K562 (cell line): ENCODE measurements around the gene RASGRP2. TPM values are rescaled to one million over a fixed set of nuclear protein-coding genes. Genes with fewer than 3 reads are reported as not detected.

ENCODE experiments used
- ATAC-seq: fragments of 200-7000 bp; cut with Tn5 transposase; 3 replicates; pipeline ENCODE4 v1.9.1; 2020; ENCODE audit warnings: moderate library complexity
- BruUV-seq: library from RNA; stranded (reverse); fragments of 400-500 nt; replicated peaks from 2 replicates; lab custom pipeline; 2021; lab: Mats Ljungman, UMichigan
- CTCF ChIA-PET: fragments of 300-600 bp; formaldehyde crosslinking; extraction: SDS; loops from one replicate; lab custom pipeline; 2021; ENCODE audit warnings: low intra/inter-chr PET ratio; lab: Yijun Ruan, JAX
- POLR2A ChIA-PET: fragments of 300-600, 350-650 bp; sonication (Branson Sonifier 250); formaldehyde crosslinking; extraction: SDS; loops from one replicate; lab custom pipeline; 2021; ENCODE audit warnings: antibody characterized with exemption, inconsistent platforms; lab: Yijun Ruan, JAX
- DNase-seq, 4 experiments: peaks; one replicate each; pipeline versions ENCODE4 v3.0.0 to v3.0.0-alpha.2; 2011 to 2018; ENCODE audit warnings: low spot score in 3 of 4, mixed read lengths in 3 of 4; ENCODE audit errors: extremely low read depth in 1 of 4
- FAIRE-seq: peaks from 2 replicates; lab custom pipeline; 2011; peaks lifted over from hg19 to GRCh38; lab: Jason Lieb, UNC
- H2AFZ ChIP-seq: 2 replicates; pipeline ENCODE4 v1.6.0; 2011; ENCODE audit warnings: low read depth, low read length, control low read depth, inconsistent platforms
- H3K27ac ChIP-seq: fragments of 200-600 bp; 3 replicates; pipeline ENCODE4 v1.8.0; 2011; ENCODE audit warnings: low read depth, mild to moderate bottlenecking, control low read depth, inconsistent platforms, low read length, moderate library complexity, mixed read lengths; ENCODE audit errors: extremely low read depth
- H3K27me3 ChIP-seq, 2 experiments: fragments of 300-600 bp in 1 of 2; 2 replicates in 1 of 2; 3 replicates in 1 of 2; pipeline versions ENCODE4 v1.6.0 to v1.8.0; 2011; ENCODE audit warnings: inconsistent platforms in 2 of 2, low read length in 2 of 2, mild to moderate bottlenecking in 1 of 2, mixed read lengths in 1 of 2, moderate library complexity in 1 of 2; ENCODE audit not compliant: control insufficient read depth in 2 of 2, insufficient read depth in 2 of 2
- H3K36me3 ChIP-seq: fragments of 300-600 bp; 3 replicates; pipeline ENCODE4 v1.8.0; 2011; ENCODE audit warnings: mild to moderate bottlenecking, low read length, inconsistent platforms; ENCODE audit not compliant: control insufficient read depth, insufficient read depth
- H3K4me1 ChIP-seq, 2 experiments: fragments of 200-600 bp in 1 of 2; replicated peaks in 1 of 2; 2 replicates in 1 of 2; 3 replicates in 1 of 2; pipeline versions ENCODE4 v1.5.1 to v1.8.0; 2011; ENCODE audit warnings: inconsistent platforms in 2 of 2, low read length in 2 of 2, mild to moderate bottlenecking in 1 of 2, mixed read lengths in 1 of 2, moderate library complexity in 1 of 2; ENCODE audit not compliant: control insufficient read depth in 2 of 2, insufficient read depth in 2 of 2
- H3K4me2 ChIP-seq: 2 replicates; pipeline ENCODE4 v1.6.1; 2011; ENCODE audit warnings: low read length, control low read depth, inconsistent platforms, mixed read lengths; ENCODE audit not compliant: insufficient read depth
- H3K4me3 ChIP-seq: fragments of 200-600 bp; sonication (generic), shearing (Covaris generic); 2 replicates; pipeline ENCODE4 v1.5.1; 2016; ENCODE audit warnings: control low read depth, inconsistent platforms
- H3K79me2 ChIP-seq: fragments of 200-600 bp; 3 replicates; pipeline ENCODE4 v1.8.0; 2011; ENCODE audit warnings: low read length, inconsistent platforms; ENCODE audit not compliant: control insufficient read depth, insufficient read depth
- H3K9ac ChIP-seq, 2 experiments: 2 replicates each; pipeline versions ENCODE4 v1.6.0 to v1.6.1; 2011; ENCODE audit warnings: low read depth in 2 of 2, low read length in 2 of 2, control low read depth in 1 of 2, inconsistent platforms in 1 of 2, mild to moderate bottlenecking in 1 of 2, mixed read lengths in 1 of 2; ENCODE audit not compliant: insufficient read depth in 1 of 2
- H3K9me1 ChIP-seq: one replicate; pipeline ENCODE4 v1.6.0; 2011; ENCODE audit warnings: inconsistent platforms, mild to moderate bottlenecking, low read length, moderate library complexity; ENCODE audit not compliant: control insufficient read depth, insufficient read depth
- H3K9me3 ChIP-seq: replicated peaks from 2 replicates; pipeline ENCODE4 v1.5.1; 2011; ENCODE audit warnings: low read depth, low read length, inconsistent platforms; ENCODE audit not compliant: control insufficient read depth, insufficient read depth
- H4K20me1 ChIP-seq: replicated peaks from 2 replicates; pipeline ENCODE4 v1.6.1; 2011; ENCODE audit warnings: low read length, inconsistent platforms, mixed read lengths; ENCODE audit not compliant: control insufficient read depth, insufficient read depth
- ADNP ChIP-seq: fragments of 200-800 bp; sonication (Bioruptor generic); IDR thresholded peaks from 2 replicates; pipeline ENCODE4 v1.6.1; 2016; ENCODE audit warnings: missing genetic modification characterization, missing compliant biosample characterization
- ETS2 ChIP-seq: IDR thresholded peaks from 2 replicates; pipeline ENCODE4 v1.6.1; 2016; ENCODE audit warnings: borderline replicate concordance, missing genetic modification characterization, mild to moderate bottlenecking, moderate library complexity, missing compliant biosample characterization; ENCODE audit not compliant: poor library complexity, severe bottlenecking
- EWSR1 ChIP-seq: fragments of 450-650 bp; IDR thresholded peaks from 2 replicates; pipeline ENCODE4 v1.6.1; 2018; ENCODE audit warnings: borderline replicate concordance, mild to moderate bottlenecking, low read depth, moderate library complexity; ENCODE audit not compliant: partially characterized antibody
- KAT8 ChIP-seq: fragments of 450-650 bp; IDR thresholded peaks from 2 replicates; pipeline ENCODE4 v1.6.1; 2016; ENCODE audit warnings: low read depth, mild to moderate bottlenecking
- POLR2AphosphoS5 ChIP-seq: IDR thresholded peaks from 2 replicates; pipeline ENCODE4 v1.6.1; 2011; ENCODE audit warnings: mild to moderate bottlenecking, low read depth, low read length, moderate library complexity; ENCODE audit not compliant: control insufficient read depth, insufficient read depth
- RB1 ChIP-seq: fragments of 450-650 bp; IDR thresholded peaks from 2 replicates; pipeline ENCODE4 v1.6.1; 2017; ENCODE audit warnings: low read depth, mild to moderate bottlenecking
- ZNF57 ChIP-seq: fragments of 450-650 bp; formaldehyde crosslinking; IDR thresholded peaks from 2 replicates; pipeline ENCODE4 v1.4.0; 2020; ENCODE audit warnings: mild to moderate bottlenecking, moderate library complexity
- ZNF696 ChIP-seq: fragments of 250-450 bp; sonication (Bioruptor Pico); conservative IDR thresholded peaks from 2 replicates; pipeline ENCODE4 v1.4.0; 2020; ENCODE audit warnings: mild to moderate bottlenecking, moderate library complexity
- ZNF830 ChIP-seq: fragments of 250-450 bp; sonication (Bioruptor Pico); IDR thresholded peaks from 2 replicates; pipeline ENCODE4 v1.5.0; 2021; ENCODE audit warnings: mild to moderate bottlenecking
- WGBS: fragments of 100-300 bp; shearing (Covaris generic); methylation state at CpG from one replicate; pipeline ENCODE4 v1.1.6; 2016; ENCODE audit warnings: low coverage, mixed read lengths; ENCODE audit not compliant: insufficient coverage; ENCODE audit errors: missing lambda C conversion rate; 5-methylcytosine and 5-hydroxymethylcytosine counted together
- in situ Hi-C: fragments of 300-500 bp; cut with MboI; formaldehyde crosslinking; loops from 4 replicates; pipeline ENCODE4 v1.15.0; 2018; ENCODE audit warnings: inconsistent platforms, mixed read lengths
- intact Hi-C: fragments of 100-400 bp; cut with micrococcal nuclease; formaldehyde crosslinking; loops from 2 replicates; pipeline ENCODE4 v1.14.2; 2022
- polyA plus RNA-seq, 8 experiments: library from polyadenylated mRNA; depleted of rRNA in 4 of 8; stranded (reverse) in 5 of 8; unstranded in 3 of 8; fragments of >200 nt; fragmentation: Nextera tagmentation in 2 of 8; fragmentation: Illumina TruSeq in 1 of 8; extraction: Ambion mirVana in 2 of 8; extraction: Trizol in 1 of 8; gene quantifications; 2 replicates each; pipeline versions ENCODE4 v1.2.1 to v1.2.3, GENCODE V29; 2011 to 2014; ENCODE audit warnings: inconsistent platforms in 1 of 8, missing spikeins in 1 of 8
- total RNA-seq, 7 experiments: library from RNA; depleted of rRNA in 6 of 7; stranded (reverse); fragments of >200 nt in 6 of 7; fragmentation: Illumina TruSeq in 2 of 7; extraction: Trizol in 2 of 7; gene quantifications; 2 replicates each; pipeline versions ENCODE4 v1.2.1 to v1.2.3, GENCODE V29; 2011 to 2021; ENCODE audit warnings: low replicate concordance in 1 of 7
- TF ChIP-seq, protein P1 (sequence below): sonication (generic); formaldehyde crosslinking; IDR thresholded peaks from 2 replicates; pipeline ENCODE4 v1.8.0; 2022; ENCODE audit warnings: missing genetic modification reagents, mild to moderate bottlenecking, moderate library complexity, borderline replicate concordance
- TF ChIP-seq, protein P2 (sequence below): fragments of 250-450 bp; sonication (Bioruptor Pico); IDR thresholded peaks from 2 replicates; pipeline ENCODE4 v1.5.0; 2021; ENCODE audit warnings: mild to moderate bottlenecking, moderate library complexity
- TF ChIP-seq, protein P3 (sequence below): fragments of 450-650 bp; formaldehyde crosslinking; IDR thresholded peaks from 2 replicates; pipeline ENCODE4 v1.4.0; 2022; ENCODE audit warnings: missing genetic modification characterization
- TF ChIP-seq, protein P4 (sequence below): fragments of 450-650 bp; conservative IDR thresholded peaks from 2 replicates; pipeline ENCODE4 v1.6.1; 2016; ENCODE audit warnings: missing genetic modification characterization, low read depth, mild to moderate bottlenecking, control low read depth, missing compliant biosample characterization

RASGRP2 gene
- total and polyA plus RNA-seq, 9 of the 15 experiments (the other 6 are each of a cell fraction or from before 2014, with no cell fraction given), result 0.87 to 22.7 (median 5.5) TPM

DNA sequence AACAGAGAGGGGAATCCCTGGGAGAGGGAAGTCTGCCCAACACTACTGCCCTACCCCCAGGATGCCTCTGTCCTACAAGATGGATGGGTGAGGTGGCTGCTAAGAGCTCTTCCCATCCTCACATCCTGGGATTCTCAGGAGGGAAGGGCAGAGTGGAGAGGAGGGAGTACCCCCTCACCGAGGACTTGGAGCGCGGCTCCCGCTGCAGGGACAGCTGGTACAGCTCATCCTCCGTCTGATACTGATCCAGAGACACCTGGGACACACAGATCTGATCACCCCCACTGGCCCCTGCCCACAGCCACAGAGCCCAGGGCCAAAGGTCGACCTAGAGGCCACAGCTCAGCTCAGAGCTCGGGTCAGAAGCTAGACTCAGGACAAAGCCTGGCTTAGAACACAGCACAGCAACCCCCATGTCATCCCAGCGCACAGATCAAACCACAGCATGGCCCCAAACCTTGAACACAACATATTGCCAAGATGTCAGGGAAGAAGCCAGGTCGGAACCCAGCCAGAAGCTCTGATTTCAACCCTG is 8.2 kb downstream of the RASGRP2 start:
- ATAC-seq, result no peak
- Histone ChIP-seq H2AFZ (no peak overlapping the region), H4K20me1 (no peaks in the 10 kb centered on the region), H3K9ac (peak overlapping the region in 1 of 2 experiments; percentile 71; a peak in 2 of 4 replicates), H3K4me3 (no peak overlapping the region), H3K9me3 (no peaks in the 10 kb centered on the region), H3K4me1 (peaks cover 0 to 20% of the 10 kb centered on the region in 2 experiments; a peak in 3 of 5 replicates), H3K79me2 (no peaks in the 10 kb centered on the region), H3K27ac (no peak overlapping the region), H3K9me1 (no peaks in the 10 kb centered on the region), H3K36me3 (no peaks in the 10 kb centered on the region), H3K4me2 (no peak overlapping the region), H3K27me3 (peaks cover 0 to 3% of the 10 kb centered on the region in 2 experiments; a peak in 3 of 5 replicates)
- no peak for DNase-seq
- BruUV-seq, result no TSS peak
- POLR2A ChIA-PET, result interaction anchor here (0.7 to 1.2 kb wide), 2 partner anchors 19 kb away, joined by 3 read pairs; no protein-coding TSS in a partner anchor
- WGBS, result 42% methylated on average over 5 of the region's 9 CpGs
- CTCF ChIA-PET, result interaction anchor here (0.7 kb wide), 1 partner anchor 286 kb away, joined by 4 read pairs; no protein-coding TSS in a partner anchor
- intact Hi-C loops (no loop called here), in situ Hi-C loops (loop anchor here (5.0 kb wide), 1 partner anchor 73 kb away; no protein-coding TSS in a partner anchor)
- no peak for FAIRE-seq
- TF ChIP-seq, protein P1, sequence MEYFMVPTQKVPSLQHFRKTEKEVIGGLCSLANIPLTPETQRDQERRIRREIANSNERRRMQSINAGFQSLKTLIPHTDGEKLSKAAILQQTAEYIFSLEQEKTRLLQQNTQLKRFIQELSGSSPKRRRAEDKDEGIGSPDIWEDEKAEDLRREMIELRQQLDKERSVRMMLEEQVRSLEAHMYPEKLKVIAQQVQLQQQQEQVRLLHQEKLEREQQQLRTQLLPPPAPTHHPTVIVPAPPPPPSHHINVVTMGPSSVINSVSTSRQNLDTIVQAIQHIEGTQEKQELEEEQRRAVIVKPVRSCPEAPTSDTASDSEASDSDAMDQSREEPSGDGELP (CRISPR knock-in tag), result no peak
- TF ChIP-seq, protein P2, sequence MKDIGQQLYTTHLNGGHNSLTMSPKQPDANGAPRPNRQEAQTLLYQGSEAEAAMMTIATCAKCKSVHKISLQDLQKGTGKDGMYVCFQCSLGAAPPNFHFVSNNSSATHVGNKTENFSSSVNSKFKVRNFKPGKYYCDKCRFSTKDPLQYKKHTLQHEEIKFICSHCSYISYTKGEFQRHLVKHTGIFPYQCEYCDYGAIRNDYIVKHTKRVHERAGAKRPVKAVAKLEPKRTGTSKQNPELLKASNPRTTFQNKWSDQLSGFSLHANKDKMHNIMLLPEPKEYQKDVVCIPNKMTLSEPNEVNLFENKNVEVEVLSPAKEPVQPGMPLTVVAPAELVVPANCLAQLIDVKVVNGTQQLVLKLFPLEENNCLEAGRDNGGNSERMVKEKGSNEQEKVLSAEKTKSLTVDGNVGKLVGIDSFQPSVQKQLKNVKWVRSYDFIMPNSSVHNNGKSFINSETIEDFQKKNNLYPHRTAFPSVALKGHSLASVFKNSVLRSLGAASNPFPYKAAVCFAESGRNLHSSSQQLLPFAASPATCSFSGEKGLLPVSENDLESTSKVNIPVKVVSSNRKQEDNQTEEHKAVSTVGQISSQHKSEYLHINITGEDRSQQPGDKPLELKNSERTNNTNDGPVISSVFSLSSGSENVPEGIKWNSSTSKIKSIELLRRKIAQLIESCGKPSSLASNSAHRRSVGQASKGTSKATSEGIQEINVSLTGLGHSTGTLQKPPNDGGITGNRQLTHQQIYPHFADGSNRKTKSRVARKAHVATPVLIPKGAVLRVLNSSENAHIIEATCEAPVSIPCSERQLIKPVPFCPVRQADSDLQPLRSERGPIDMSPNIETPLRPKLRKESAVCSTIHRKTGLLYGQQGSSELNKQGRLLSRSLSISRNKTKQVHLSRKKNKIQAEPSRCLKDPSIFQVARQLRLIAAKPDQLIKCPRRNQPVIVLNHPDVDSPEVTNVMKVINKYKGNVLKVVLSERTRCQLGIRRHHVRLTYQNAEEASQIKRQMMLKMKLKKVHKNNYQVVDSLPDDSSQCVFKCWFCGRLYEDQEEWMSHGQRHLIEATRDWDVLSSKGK (CRISPR knock-in tag), result no peak
- no peak for TF ChIP-seq EWSR1
- no peak for TF ChIP-seq ZNF696 (CRISPR knock-in tag)
- no peak for TF ChIP-seq ZNF57
- no peak for TF ChIP-seq KAT8
- no peak for TF ChIP-seq POLR2AphosphoS5
- TF ChIP-seq ETS2 (tag), result no peak
- no peak for TF ChIP-seq RB1
- TF ChIP-seq, protein P3, sequence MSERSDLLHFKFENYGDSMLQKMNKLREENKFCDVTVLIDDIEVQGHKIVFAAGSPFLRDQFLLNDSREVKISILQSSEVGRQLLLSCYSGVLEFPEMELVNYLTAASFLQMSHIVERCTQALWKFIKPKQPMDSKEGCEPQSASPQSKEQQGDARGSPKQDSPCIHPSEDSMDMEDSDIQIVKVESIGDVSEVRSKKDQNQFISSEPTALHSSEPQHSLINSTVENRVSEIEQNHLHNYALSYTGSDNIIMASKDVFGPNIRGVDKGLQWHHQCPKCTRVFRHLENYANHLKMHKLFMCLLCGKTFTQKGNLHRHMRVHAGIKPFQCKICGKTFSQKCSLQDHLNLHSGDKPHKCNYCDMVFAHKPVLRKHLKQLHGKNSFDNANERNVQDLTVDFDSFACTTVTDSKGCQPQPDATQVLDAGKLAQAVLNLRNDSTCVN (CRISPR knock-in tag), result no peak
- TF ChIP-seq ZNF830, result no peak
- TF ChIP-seq, protein P4, sequence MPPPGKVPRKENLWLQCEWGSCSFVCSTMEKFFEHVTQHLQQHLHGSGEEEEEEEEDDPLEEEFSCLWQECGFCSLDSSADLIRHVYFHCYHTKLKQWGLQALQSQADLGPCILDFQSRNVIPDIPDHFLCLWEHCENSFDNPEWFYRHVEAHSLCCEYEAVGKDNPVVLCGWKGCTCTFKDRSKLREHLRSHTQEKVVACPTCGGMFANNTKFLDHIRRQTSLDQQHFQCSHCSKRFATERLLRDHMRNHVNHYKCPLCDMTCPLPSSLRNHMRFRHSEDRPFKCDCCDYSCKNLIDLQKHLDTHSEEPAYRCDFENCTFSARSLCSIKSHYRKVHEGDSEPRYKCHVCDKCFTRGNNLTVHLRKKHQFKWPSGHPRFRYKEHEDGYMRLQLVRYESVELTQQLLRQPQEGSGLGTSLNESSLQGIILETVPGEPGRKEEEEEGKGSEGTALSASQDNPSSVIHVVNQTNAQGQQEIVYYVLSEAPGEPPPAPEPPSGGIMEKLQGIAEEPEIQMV, result no peak
- no peak for TF ChIP-seq ADNP (tag)
